HepG2 (cell line): ENCODE results near the gene NSD2.

Experiments used
- CREB1 ChIP-seq, 2 experiments: fragments of 450-650 bp in 1 of 2; IDR thresholded peaks; 2 replicates each; pipeline ENCODE4 v1.6.1; 2016 to 2017; ENCODE audit warnings: control low read depth in 1 of 2, mild to moderate bottlenecking in 1 of 2, missing compliant biosample characterization in 1 of 2, missing genetic modification characterization in 1 of 2
- CREM ChIP-seq, 2 experiments: sonication (generic) in 1 of 2; formaldehyde crosslinking in 1 of 2; IDR thresholded peaks; 2 replicates each; pipeline versions ENCODE4 v1.4.0 to v1.6.1; 2016 to 2020; ENCODE audit warnings: antibody characterized with exemption in 1 of 2, mild to moderate bottlenecking in 1 of 2, missing genetic modification reagents in 1 of 2
- CTCF ChIP-seq: sonication (generic); formaldehyde crosslinking; IDR thresholded peaks from 2 replicates; pipeline ENCODE4 v1.5.0; 2020; ENCODE audit warnings: mild to moderate bottlenecking, missing genetic modification reagents, moderate library complexity
- PCBP1 ChIP-seq: fragments of 200-400 bp; formaldehyde crosslinking; IDR thresholded peaks from 2 replicates; pipeline ENCODE4 v1.6.1; 2017; ENCODE audit warnings: mild to moderate bottlenecking, low read depth, low read length, borderline replicate concordance
- POLR2AphosphoS5 ChIP-seq: IDR thresholded peaks from 2 replicates; pipeline ENCODE4 v1.6.1; 2012; ENCODE audit warnings: low read depth, low read length
- RORA ChIP-seq: sonication (generic); formaldehyde crosslinking; IDR thresholded peaks from 2 replicates; pipeline ENCODE4 v1.5.0; 2020; ENCODE audit warnings: mild to moderate bottlenecking, missing genetic modification reagents, moderate library complexity
- ZNF646 ChIP-seq: sonication (generic); formaldehyde crosslinking; IDR thresholded peaks from 2 replicates; pipeline ENCODE4 v1.9.0; 2021; ENCODE audit warnings: mild to moderate bottlenecking, missing genetic modification reagents

GRCh38 chr4:1948892-1949436 is 77.8 kb downstream of the NSD2 start:
- TF ChIP-seq POLR2AphosphoS5 (no peak), CREM (IDR thresholded peaks at IDR 0.05) (no peak), CREM (CRISPR knock-in tag; IDR thresholded peaks at IDR 0.05) (no peak), CREB1 (IDR thresholded peaks at IDR 0.05) (no peak), CREB1 (CRISPR knock-in tag; IDR thresholded peaks at IDR 0.05) (no peak), RORA (CRISPR knock-in tag) (no peak), CTCF (CRISPR knock-in tag) (no peak), PCBP1 (no peak), ZNF646 (CRISPR knock-in tag) (no peak)
